NCI-H2107 treated with DMSO at 0.1 percent for 48 hours (cell line): Measurements from ENCODE around the gene SKI.

Experiments used
- DNase-seq: peaks from one replicate; lab custom pipeline; 2025; ENCODE audit not compliant: unreplicated experiment; lab: John Stamatoyannopoulos, UW

The SKI gene

GRCh38 chr1:2228157-2228594, at the start of gene SKI:
TSS of gene SKI (plus strand) at chr1:2228319. CDS start at chr1:2228767, 448 bp downstream.
- DNase-seq = no peak

- DNase-seq = no peak
These were observed 49.2 kb upstream of the SKI start for GRCh38 chr1:2178875-2179274.

GRCh38 chr1:2179283-2180013, 48.7 kb upstream of the SKI start:
- no peak for DNase-seq

GRCh38 chr1:2180297-2181245, 47.5 kb upstream of the SKI start:
- no peak for DNase-seq

GRCh38 chr1:2181271-2181670, 46.8 kb upstream of the SKI start:
- DNase-seq = no peak

- DNase-seq = no peak
These were observed 46.4 kb upstream of the SKI start for GRCh38 chr1:2181752-2182151.

- DNase-seq = no peak
These were observed 45.7 kb upstream of the SKI start for GRCh38 chr1:2182376-2182775.

- DNase-seq = no peak
These were observed 44.2 kb upstream of the SKI start for GRCh38 chr1:2183937-2184334.

GRCh38 chr1:2184531-2184930, 43.6 kb upstream of the SKI start:
- DNase-seq = no peak

- DNase-seq = no peak
These were observed 43.2 kb upstream of the SKI start for GRCh38 chr1:2184934-2185333.

- no peak for DNase-seq
These were observed 42.0 kb upstream of the SKI start for GRCh38 chr1:2185880-2186855.

GRCh38 chr1:2186901-2187300, 41.2 kb upstream of the SKI start:
- DNase-seq = no peak

GRCh38 chr1:2187619-2188018, 40.5 kb upstream of the SKI start:
- DNase-seq = no peak

GRCh38 chr1:2188336-2188735, 39.8 kb upstream of the SKI start:
- no peak for DNase-seq

- no peak for DNase-seq
These were observed 38.4 kb upstream of the SKI start for GRCh38 chr1:2189459-2190425.

GRCh38 chr1:2190491-2190976, 37.6 kb upstream of the SKI start:
- no peak for DNase-seq

- DNase-seq = no peak
These were observed 35.8 kb upstream of the SKI start for GRCh38 chr1:2192031-2192995.

GRCh38 chr1:2193514-2194281, 34.4 kb upstream of the SKI start:
- DNase-seq = no peak
